GM12864 (cell line): ENCODE results near the gene NOTCH2.

Source experiments
- DNase-seq: peaks from one replicate; pipeline ENCODE4 v3.0.0-alpha.2; 2011; ENCODE audit warnings: low read depth
- H3K4me3 ChIP-seq: 2 replicates; pipeline ENCODE4 v1.5.1; 2011; ENCODE audit warnings: mild to moderate bottlenecking, low read depth, low read length, control low read depth
- TF ChIP-seq, protein P1 (sequence below): IDR thresholded peaks from 2 replicates; pipeline ENCODE4 v1.5.1; 2011; ENCODE audit warnings: low read depth, mild to moderate bottlenecking, moderate library complexity, low read length, control low read depth, inconsistent platforms; ENCODE audit errors: missing control alignments

Gene NOTCH2

DNA sequence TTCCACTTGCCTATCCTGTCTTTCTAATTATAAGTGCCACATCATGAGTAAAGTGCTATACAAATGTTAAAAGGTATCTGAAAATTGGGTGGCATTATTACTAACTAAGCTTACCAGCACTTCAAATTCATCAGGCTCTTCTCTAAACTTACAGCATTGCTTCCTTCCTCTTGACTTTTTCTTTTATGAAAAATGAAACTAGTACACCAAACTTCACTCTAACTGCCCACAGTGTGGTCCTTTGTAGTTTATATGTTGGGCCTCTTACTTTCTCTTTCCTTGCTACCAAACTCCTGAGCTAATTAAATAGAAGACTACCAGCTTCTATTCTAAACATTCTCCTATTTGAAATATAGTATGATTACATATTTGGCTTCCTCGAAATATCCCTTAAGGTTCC, 81.8 kb downstream of the NOTCH2 start:
- H3K4me3 ChIP-seq: no peak overlapping the region
- DNase-seq: no peak
- TF ChIP-seq, protein P1, sequence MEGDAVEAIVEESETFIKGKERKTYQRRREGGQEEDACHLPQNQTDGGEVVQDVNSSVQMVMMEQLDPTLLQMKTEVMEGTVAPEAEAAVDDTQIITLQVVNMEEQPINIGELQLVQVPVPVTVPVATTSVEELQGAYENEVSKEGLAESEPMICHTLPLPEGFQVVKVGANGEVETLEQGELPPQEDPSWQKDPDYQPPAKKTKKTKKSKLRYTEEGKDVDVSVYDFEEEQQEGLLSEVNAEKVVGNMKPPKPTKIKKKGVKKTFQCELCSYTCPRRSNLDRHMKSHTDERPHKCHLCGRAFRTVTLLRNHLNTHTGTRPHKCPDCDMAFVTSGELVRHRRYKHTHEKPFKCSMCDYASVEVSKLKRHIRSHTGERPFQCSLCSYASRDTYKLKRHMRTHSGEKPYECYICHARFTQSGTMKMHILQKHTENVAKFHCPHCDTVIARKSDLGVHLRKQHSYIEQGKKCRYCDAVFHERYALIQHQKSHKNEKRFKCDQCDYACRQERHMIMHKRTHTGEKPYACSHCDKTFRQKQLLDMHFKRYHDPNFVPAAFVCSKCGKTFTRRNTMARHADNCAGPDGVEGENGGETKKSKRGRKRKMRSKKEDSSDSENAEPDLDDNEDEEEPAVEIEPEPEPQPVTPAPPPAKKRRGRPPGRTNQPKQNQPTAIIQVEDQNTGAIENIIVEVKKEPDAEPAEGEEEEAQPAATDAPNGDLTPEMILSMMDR: no peak

DNA sequence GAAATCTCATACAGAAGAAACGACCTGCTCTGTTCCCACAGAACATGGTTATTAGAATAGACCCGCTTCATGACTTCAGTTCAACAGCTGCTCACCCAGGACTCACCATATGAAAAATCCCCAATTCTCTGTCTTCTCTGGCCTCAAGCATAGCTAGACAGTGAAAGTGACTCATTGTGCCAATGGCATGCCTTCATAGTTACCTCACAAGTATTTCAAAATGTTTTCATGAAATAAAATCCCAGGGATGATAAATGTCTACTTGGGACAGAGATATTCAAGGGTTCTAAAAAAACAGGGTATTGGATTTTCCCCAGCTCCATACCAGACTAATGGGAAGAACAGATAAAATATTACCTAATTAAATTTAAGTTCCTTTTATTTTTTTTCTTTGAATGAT, 82.3 kb downstream of the NOTCH2 start:
- TF ChIP-seq, protein P1: no peak
- DNase-seq: no peak
- H3K4me3 ChIP-seq: no peak overlapping the region

DNA sequence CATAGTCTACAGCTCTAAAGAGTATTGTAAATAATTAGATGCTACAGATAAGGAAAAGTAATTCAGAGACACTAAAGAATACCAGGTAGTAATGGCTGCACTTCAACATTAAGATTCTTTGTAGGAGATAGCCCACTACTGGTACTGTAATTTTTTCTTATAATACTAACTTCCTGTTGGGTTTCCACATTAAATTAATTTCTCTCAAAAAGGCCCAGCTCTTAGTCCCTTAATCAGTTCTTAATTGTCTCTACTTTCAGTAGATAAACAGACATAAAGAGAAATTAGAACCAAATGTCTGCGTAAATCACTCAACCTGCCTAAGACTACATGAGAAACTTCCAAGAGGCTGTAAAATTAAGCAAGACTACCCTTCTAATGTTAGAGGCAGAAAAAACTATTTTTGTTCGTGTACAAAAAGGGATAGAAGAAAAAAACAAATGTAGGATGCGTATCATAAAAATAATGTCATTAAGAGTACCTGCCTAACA, 83.4 kb downstream of the NOTCH2 start:
- H3K4me3 ChIP-seq: no peak overlapping the region
- no peak for DNase-seq
- TF ChIP-seq, protein P1: no peak

DNA sequence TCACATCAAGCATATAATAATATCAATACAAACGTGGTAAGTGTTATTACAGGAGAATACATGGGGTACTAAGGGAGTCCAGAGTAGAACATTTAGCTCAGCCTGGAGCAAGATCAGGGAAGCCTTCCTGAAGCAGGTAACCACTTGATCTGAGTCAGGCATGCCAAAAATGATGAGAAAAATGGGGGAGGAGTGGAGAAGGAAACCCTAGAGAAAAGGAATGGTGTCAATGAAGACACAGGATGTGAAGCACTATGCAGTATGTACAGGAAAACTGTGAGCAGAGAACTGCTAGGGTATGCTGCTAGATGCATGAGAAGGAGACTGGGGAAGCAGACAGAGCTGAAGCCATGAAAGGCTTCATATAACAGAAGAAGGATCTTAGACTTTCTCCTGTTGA, 84.7 kb downstream of the NOTCH2 start:
- DNase-seq: no peak
- H3K4me3 ChIP-seq: no peak overlapping the region
- TF ChIP-seq, protein P1: no peak

- no peak for DNase-seq
- TF ChIP-seq, protein P1: no peak
- no peak overlapping the region for H3K4me3 ChIP-seq
These were observed 87.3 kb downstream of the NOTCH2 start for GRCh38 chr1:119981986-119982815.

- TF ChIP-seq, protein P1: no peak
- no peak overlapping the region for H3K4me3 ChIP-seq
- DNase-seq: no peak
These were observed 88.0 kb downstream of the NOTCH2 start for GRCh38 chr1:119981496-119981895.
